ENCODE results near the gene GPR62.

DNA sequence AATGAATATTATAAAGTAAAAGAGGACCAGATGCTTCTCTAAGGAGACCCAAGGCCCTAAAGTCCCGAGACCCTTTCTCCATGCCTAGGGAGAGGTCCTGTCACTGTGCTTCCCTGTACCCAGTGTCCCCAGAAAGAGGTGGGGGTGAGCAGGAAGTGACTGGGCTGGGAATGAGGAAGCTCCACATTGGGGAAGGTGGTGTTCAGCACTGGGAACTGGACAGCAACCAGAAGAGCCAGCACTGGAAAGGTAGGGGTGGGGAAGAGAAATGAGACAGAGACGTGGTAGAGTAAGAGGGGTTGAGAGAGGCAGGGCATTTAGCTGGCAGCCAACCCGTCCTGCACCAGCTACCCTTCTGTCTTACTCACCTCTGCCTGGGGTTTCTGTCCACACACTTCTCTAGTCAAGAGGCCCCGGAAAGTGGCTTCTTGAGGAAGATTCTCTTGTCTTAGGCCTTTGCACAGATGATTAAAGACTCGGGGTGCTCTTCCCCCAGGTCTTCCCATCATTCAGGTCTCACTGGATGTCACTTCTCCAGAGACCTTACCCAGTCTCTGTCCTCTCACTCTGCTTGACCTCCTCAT lies 25.7 kb upstream of the GPR62 start:
- TF ChIP-seq, protein P1, sequence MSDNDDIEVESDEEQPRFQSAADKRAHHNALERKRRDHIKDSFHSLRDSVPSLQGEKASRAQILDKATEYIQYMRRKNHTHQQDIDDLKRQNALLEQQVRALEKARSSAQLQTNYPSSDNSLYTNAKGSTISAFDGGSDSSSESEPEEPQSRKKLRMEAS (IDR thresholded peaks at IDR 0.05; ENCODE audit: low read depth) = no peak
- TF ChIP-seq FOXM1 (IDR thresholded peaks at IDR 0.05; ENCODE audit: low read depth) (no peak), CHD2 (IDR thresholded peaks at IDR 0.05; ENCODE audit: low read length, partially characterized antibody) (no peak), EP300 (IDR thresholded peaks at IDR 0.05; ENCODE audit: borderline replicate concordance in 1 of 2, low read depth in 1 of 2, low read length in 1 of 2) (no peak), NFIC (IDR thresholded peaks at IDR 0.05; ENCODE audit: borderline replicate concordance) (no peak), SIN3A (IDR thresholded peaks at IDR 0.05; ENCODE audit: borderline replicate concordance, low read depth, low read length) (no peak), GABPA (IDR thresholded peaks at IDR 0.05; ENCODE audit: low read depth) (no peak), POLR2AphosphoS5 (IDR thresholded peaks at IDR 0.05; ENCODE audit: low read depth, low read length) (no peak)
- TF ChIP-seq, protein P2, sequence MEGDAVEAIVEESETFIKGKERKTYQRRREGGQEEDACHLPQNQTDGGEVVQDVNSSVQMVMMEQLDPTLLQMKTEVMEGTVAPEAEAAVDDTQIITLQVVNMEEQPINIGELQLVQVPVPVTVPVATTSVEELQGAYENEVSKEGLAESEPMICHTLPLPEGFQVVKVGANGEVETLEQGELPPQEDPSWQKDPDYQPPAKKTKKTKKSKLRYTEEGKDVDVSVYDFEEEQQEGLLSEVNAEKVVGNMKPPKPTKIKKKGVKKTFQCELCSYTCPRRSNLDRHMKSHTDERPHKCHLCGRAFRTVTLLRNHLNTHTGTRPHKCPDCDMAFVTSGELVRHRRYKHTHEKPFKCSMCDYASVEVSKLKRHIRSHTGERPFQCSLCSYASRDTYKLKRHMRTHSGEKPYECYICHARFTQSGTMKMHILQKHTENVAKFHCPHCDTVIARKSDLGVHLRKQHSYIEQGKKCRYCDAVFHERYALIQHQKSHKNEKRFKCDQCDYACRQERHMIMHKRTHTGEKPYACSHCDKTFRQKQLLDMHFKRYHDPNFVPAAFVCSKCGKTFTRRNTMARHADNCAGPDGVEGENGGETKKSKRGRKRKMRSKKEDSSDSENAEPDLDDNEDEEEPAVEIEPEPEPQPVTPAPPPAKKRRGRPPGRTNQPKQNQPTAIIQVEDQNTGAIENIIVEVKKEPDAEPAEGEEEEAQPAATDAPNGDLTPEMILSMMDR (IDR thresholded peaks at IDR 0.05) = no peak
- TF ChIP-seq, protein P3, sequence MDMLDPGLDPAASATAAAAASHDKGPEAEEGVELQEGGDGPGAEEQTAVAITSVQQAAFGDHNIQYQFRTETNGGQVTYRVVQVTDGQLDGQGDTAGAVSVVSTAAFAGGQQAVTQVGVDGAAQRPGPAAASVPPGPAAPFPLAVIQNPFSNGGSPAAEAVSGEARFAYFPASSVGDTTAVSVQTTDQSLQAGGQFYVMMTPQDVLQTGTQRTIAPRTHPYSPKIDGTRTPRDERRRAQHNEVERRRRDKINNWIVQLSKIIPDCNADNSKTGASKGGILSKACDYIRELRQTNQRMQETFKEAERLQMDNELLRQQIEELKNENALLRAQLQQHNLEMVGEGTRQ (IDR thresholded peaks at IDR 0.05; ENCODE audit: borderline replicate concordance, low read depth, low read length) = no peak
